ENCODE results near the gene NDUFA5.

DNA sequence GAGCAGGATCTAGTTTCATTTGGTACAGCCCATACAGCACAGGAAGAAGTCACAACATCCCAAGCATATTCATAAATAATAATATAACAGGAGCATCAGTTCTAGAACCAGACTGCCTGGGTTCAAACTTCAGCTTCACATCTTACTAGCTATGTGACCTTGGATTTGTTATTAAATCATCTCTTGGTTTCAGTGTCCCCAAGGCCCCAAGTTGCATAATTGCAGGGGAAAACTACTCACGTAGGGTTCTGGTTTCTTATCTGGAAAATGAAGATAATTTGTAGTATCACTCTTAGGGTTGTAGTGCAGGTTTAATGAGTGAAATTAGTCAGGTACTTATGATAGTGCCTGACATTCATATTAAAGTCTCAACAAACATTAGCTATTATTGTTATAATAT lies 17.7 kb downstream of the NDUFA5 start:
- TF ChIP-seq MEF2A (IDR thresholded peaks at IDR 0.05; ENCODE audit: borderline replicate concordance, low read depth), result no peak
- TF ChIP-seq, protein P1, sequence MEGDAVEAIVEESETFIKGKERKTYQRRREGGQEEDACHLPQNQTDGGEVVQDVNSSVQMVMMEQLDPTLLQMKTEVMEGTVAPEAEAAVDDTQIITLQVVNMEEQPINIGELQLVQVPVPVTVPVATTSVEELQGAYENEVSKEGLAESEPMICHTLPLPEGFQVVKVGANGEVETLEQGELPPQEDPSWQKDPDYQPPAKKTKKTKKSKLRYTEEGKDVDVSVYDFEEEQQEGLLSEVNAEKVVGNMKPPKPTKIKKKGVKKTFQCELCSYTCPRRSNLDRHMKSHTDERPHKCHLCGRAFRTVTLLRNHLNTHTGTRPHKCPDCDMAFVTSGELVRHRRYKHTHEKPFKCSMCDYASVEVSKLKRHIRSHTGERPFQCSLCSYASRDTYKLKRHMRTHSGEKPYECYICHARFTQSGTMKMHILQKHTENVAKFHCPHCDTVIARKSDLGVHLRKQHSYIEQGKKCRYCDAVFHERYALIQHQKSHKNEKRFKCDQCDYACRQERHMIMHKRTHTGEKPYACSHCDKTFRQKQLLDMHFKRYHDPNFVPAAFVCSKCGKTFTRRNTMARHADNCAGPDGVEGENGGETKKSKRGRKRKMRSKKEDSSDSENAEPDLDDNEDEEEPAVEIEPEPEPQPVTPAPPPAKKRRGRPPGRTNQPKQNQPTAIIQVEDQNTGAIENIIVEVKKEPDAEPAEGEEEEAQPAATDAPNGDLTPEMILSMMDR (IDR thresholded peaks at IDR 0.05), result no peak
- TF ChIP-seq EZH2phosphoT487 (IDR thresholded peaks at IDR 0.05; ENCODE audit: borderline replicate concordance, low read depth), result no peak
- no peak for TF ChIP-seq JUND (IDR thresholded peaks at IDR 0.05)
- TF ChIP-seq RXRA (IDR thresholded peaks at IDR 0.05; ENCODE audit: borderline replicate concordance, low read depth), result no peak
- no peak for TF ChIP-seq TAF1 (IDR thresholded peaks at IDR 0.05; ENCODE audit: borderline replicate concordance, low read depth, low read length)
